Stimulated activated CD8-positive, alpha-beta memory T cell treated with anti-CD3 and anti-CD28 coated beads, Interleukin-7, amount 100 ng/mL, for 24 hours (primary cell): ENCODE results near the gene USP35.
"Not testable (repeated sequence)": the region's sequence is repeated elsewhere in the genome, so short reads cannot be mapped to it uniquely, and the experiment has no call there.

Experiments used
- DNase-seq: peaks from one replicate; pipeline ENCODE4 v3.0.0-alpha.2; 2020; ENCODE audit warnings: low read depth

The USP35 gene

GRCh38 chr11:78233046-78233445 is 44.3 kb downstream of the USP35 start:
- not testable (repeated sequence) for DNase-seq

- no peak for DNase-seq
Measured at GRCh38 chr11:78234006-78234405, 45.3 kb downstream of the USP35 start.

- DNase-seq: no peak
Measured at GRCh38 chr11:78237293-78238046, 48.8 kb downstream of the USP35 start.

- no peak for DNase-seq
Measured at GRCh38 chr11:78239781-78240180, 51.1 kb downstream of the USP35 start.

GRCh38 chr11:78241475-78241874 is 52.8 kb downstream of the USP35 start:
- no peak for DNase-seq

GRCh38 chr11:78244080-78244479 is 55.4 kb downstream of the USP35 start:
- DNase-seq: no peak

GRCh38 chr11:78244546-78245255 is 56.0 kb downstream of the USP35 start:
- no peak for DNase-seq

- DNase-seq: no peak
Measured at GRCh38 chr11:78248191-78248590, 59.5 kb downstream of the USP35 start.

- DNase-seq: no peak
Measured at GRCh38 chr11:78248903-78249302, 60.2 kb downstream of the USP35 start.

- no peak for DNase-seq
Measured at GRCh38 chr11:78250099-78250498, 61.4 kb downstream of the USP35 start.

GRCh38 chr11:78251083-78251775 is 62.5 kb downstream of the USP35 start:
- no peak for DNase-seq

GRCh38 chr11:78253797-78254196 is 65.1 kb downstream of the USP35 start:
- DNase-seq: no peak

- no peak for DNase-seq
Measured at GRCh38 chr11:78254268-78254667, 65.5 kb downstream of the USP35 start.

GRCh38 chr11:78255919-78256318 is 67.2 kb downstream of the USP35 start:
- DNase-seq: no peak

GRCh38 chr11:78256962-78257361 is 68.2 kb downstream of the USP35 start:
- DNase-seq: no peak

GRCh38 chr11:78257654-78258053 is 68.9 kb downstream of the USP35 start:
- DNase-seq: no peak

GRCh38 chr11:78259777-78260487 is 71.2 kb downstream of the USP35 start:
- no peak for DNase-seq

GRCh38 chr11:78261367-78261766 is 72.6 kb downstream of the USP35 start:
- no peak for DNase-seq

GRCh38 chr11:78261828-78262227 is 73.1 kb downstream of the USP35 start:
- DNase-seq: no peak

- no peak for DNase-seq
Measured at GRCh38 chr11:78262238-78262637, 73.5 kb downstream of the USP35 start.

GRCh38 chr11:78262691-78263090 is 74.0 kb downstream of the USP35 start:
- DNase-seq: no peak
